DMS 273 treated with DMSO at 0.1 percent for 48 hours (cell line): ENCODE results near the gene GRK6.

Experiments used
- DNase-seq: peaks from one replicate; lab custom pipeline; 2025; lab: John Stamatoyannopoulos, UW

GRK6 gene

DNA sequence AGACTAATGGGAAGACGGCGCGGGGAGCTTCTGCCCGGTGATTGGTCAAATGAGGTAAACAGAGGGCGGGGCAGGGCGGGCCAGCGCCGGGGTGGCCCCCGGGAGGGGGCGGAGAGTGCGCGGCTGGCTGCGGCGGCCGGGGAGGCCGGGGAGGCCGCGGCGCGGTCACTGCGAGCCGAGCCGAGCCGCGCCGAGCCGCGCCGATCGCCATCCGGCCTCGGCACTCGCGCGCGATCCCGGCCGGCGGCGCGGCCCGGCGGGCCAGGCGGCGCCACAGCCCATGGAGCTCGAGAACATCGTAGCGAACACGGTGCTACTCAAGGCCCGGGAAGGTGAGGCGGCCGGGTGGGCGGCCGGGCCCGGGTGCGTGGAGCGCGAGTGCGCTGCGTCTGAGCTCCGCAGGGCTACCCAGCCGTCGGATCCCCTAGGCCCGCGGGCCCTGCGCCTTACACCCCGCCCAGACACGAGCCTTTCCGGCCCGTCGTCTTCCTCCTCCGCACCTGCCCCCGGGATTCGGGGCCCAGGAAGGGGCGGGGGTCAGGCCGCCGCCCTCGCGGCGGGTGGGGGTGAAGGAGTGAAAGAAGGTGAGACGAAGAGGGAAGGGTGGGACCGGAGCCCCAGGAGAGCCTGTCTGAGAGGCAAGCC is at the start of gene GRK6:
Gene GRK6, plus strand, starts transcription at position 111 of the 645 bp plus-strand sequence. Its CDS starts 170 bp downstream, at position 281.
- DNase-seq, result no peak

DNA sequence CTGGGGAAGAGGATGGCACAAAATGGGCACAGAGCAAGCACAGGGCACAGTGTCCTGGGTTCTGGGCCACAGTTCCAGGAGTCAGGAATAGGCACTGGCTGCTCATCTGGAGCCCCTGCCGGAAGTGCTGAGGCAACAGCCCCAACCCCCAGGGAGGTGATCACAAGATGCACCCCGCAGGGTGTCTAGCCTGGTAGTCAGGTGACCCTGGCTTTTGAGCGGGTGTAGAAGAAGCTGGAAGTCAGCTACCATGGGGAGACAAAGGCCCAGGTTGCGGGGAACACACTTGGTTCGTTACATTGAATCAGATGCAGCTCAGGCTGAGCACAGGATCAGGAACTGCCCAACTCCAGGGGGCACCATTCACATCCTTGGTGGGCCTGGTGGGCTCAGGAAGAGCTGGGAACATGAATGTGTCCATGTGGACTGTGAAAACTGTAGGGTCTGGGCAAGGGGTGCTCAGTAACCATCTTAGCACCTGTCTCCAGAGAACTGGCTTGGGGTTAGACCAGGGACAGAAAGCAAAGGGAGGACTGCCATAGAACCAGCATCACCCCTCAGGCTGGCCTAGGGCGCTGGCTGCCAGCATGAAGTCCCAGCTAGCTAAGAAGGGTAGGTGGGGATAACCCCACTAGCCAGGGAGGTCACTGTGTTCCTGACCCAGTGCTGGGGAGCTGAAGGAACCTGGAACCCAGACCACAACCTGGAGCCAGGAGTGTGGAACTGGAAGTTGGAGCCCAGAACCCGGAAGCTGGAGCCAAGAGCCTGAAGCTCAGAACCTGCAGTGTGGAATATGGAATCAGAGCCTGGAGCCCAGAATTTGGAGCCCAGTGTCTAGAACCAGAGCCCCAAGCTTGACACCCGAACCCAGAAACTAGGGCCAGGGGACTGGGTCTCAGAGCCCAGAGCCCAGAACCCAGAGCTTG is 48.4 kb upstream of the GRK6 start:
- DNase-seq, result no peak

DNA sequence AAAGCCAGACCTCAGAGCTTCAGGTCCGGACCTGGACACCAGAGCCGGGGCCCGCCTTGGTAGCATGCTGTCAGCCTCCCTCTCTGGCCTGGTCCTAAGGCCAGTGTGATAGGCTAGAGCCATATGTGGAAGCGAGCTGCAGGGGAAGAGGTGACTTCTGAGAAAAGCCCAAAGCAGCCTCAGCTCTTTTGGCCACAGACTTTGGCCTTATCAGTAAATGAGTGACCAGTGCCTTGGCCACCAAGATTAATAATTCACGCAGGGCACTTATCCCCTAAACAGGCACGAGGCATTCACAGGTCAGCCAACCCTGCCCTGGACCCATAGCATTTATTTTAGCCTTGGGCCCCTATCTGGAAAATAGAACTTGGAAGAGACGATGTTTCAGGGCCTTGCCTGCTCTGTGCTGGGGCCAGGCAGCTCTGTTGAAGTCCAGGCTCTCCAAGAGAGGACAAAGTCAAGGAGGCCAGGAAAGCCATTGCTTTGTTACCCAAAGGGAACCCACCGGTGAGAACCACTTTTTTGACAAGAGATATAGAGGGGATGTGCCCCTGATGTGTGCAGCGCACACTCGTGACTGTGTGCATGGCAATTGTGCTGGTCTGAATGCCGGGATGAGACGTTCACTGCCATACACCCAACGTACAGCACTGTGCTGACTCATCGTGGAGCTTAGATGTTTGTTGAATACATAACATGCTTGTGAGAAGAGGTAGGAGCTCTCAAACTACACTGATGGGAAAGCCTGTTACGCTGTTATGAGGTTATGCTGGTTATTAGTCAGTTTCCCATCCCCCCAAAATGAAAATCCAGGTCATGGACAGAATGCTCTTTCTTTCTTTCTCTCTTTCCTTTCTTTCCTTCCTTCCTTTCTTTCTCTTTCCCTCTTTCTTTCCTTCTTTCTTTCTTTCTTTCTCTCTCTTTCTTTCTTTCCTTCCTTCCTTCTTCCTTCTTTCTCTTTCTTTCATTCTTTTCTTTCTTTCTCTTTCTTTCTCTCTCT is 47.3 kb upstream of the GRK6 start:
- no peak for DNase-seq

DNA sequence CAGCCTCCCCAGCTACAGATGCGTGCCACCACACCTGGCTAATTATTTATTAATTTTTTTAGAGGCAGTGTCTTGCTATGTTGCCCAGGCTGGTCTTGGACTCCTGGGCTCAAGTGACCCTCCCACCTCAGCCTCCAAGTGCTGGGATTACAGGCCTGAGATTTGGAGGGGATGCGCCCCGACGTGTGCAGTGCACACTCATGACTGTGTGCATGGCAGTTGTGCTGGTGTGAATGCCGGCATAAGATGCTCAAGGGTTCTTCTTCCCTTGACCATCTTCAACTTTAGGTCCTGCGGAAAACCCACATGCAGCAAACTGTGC is 45.7 kb upstream of the GRK6 start:
- no peak for DNase-seq

DNA sequence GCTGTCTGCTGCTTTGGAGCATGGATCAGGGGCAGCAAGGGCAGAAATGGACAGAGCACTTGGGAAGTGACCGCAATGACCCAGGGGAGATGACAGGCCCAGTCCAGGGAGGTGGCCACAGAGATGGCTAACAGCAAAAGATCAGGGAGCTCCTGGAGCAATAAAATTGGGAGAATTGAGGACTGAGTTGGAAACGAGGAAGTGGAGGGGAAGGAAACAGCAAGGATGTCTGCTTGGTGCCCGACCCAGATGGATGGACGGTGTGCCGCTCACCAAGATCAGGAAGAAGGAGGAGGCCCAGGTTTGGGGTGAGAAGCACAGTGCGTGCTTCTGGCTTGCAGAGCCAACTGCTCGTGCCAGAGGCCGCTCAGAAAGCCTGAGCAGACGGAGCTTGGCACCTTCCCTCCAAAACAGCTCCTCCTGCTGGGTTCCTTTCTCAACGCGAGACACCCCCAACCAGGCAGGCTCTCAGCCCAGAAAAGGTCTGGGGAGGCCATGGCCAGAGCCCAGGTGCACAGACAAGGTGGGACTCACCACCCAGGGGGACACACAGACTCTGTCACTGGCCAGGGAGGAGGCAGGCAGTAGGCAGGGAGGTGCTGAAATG is 44.0 kb upstream of the GRK6 start:
- DNase-seq, result peak; percentile 22

DNA sequence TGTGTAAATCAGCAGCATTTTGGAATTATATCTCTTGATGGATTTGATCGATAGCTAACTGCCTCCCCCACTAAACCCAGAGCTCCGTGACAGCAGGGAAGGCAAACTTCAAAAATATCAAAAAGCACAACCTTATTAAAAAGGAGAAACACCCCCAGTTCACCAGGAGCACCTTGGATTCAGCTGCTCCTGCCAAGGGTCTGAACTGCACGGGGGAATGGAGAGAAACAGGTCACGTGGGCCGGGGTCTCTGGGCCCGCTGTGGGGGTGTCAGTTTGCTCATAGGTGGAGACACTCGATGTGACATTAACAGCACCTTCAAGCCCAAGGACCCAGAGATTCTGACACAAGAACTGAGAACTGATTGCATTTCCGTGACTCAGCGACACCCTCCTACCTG is 43.3 kb upstream of the GRK6 start:
- no peak for DNase-seq

DNA sequence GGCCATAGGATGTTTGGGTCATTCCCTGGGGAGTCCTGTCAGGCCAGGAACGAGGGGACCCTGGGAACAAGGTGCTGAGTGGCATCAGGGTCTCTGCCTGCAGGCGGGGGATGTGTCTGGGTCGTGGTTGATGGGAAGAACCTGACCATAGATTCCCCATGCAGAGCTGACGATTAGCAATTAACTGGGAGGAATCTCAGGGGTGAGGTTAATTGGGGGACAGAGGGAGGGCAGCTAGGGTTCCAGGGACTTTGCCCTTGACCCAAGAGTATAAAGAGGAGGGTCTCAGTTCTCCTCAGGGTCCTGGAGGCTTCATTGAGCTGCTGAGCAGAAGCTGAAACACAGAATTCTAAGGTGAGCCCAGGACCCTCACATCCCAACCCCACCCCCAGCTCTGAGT is 42.3 kb upstream of the GRK6 start, which contains the start of gene SLC34A1:
Gene SLC34A1, plus strand, starts transcription at position 301 of the 400 bp plus-strand sequence. CDS start 1,308 bp downstream, outside the sequence.
- no peak for DNase-seq

DNA sequence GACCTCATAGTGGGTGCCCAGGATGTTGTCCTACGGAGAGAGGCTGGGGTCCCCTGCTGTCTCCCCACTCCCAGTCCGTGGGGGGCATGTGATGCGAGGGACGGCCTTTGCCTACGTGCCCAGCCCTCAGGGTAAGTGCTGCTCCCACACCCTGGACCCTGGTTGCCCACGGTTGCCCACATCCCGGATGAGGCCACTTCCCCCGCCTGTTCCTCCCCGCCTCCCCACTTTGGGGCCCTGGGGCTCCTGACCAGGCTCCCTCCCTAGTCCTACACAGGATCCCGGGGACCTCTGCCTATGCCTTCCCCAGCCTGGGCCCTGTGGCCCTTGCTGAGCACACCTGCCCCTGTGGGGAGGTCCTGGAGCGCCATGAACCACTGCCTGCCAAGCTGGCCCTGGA is 40.8 kb upstream of the GRK6 start:
- no peak for DNase-seq

DNA sequence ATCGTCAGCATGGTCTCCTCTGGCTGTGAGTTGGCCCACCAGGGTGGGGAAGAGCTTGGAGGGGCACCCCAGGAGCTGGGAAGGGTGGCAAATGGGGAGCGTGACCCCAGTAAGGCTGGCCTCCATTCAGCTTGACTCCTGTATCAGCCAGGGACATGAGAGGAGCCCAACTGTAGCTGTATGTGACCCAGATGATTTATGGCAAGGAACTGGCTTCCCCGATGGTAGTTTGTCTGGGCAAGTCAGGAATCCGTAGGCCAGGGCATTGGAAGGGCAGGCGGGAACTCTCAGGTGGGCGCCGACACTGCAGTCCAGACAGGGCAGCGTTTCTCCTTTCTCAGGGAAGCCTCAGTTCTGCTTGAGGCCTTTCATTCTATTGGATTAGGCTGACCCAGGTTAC is 39.9 kb upstream of the GRK6 start:
- DNase-seq, result no peak

DNA sequence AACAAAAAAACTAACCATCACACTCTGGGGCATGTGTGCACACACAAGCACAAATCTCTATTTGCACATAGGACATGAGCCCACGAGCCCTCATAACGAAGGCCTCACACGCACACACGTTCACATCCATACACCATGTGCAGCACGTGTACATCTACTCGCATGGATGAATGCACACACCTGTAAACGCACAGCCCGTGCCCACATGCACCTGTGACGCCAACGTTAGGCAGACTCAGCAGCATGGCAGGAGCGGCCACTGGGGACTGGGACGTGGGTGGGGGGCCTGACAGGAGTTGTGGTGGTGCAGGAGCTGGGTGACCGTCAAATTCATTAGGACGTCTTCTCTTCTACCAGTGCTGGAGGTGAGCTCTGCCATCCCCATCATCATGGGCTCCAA is 39.1 kb upstream of the GRK6 start:
- no peak for DNase-seq

DNA sequence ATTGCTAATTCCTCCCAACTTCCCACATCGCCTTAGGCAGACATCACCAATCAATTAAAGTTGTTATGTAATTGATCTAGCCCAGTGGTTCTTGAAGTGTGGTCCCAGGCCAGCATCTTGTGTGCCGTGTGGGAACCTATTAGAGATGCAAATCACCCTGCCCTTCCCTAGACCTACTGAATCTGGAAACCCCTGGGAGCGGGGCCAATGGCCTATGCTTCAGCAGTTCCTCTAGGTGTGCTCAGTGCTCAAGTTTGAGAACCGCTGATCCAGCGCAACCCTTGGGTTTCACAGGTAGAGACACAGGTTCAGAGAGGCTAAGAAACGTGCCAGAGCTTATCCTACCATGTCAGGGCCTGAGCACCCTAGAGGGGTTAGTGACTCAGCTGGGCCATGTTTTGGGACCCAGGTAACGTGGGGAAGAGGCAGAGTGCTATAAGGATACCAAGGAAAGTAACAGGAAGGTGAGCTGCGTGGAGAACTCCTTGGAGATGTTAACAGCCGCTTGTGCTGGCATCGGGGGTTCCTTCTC is 37.9 kb upstream of the GRK6 start:
- DNase-seq, result no peak

DNA sequence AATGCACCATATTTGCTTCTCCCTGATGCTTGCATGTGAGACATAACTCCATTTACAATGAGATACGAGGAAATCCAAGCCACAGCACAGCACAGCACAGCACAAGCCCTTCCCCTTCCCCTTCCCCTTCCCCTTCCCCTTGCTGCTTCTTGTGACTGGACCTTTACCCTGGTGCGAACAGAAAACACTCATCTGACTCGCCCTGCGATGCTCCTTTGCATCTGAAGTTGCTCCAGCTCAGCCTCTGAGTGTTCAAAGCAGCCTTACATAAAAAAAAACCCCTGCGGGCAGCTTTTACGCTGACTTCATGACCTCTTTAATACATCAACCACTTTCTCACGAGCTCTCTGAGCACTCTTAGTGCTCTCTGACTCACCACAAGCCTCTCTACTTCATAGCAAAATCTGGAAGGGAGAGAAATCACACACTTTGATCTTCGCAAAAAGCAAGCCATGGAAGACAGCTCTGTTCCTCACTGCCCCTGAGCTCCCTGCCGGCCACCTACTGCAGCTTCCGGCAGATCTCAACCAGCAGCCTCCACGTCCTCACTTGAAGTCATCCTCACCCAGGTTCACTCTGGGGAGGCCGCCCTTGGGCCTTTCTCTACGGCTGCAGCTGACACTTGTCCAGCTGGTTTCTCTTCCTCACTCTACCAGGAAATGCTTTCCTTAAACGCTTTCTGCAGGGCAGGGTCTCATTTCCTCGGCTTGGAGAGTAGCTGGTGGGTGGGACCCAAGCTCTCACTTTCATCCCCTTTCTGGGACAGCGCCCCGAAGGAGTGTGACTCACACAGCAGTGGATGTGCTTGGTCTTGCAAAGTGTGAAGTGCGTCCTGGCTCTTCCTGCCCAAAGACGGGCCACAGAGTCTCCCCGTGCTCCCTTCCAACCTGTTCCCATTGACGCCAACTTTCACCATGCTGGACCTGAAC is 37.0 kb upstream of the GRK6 start:
- DNase-seq, result no peak

DNA sequence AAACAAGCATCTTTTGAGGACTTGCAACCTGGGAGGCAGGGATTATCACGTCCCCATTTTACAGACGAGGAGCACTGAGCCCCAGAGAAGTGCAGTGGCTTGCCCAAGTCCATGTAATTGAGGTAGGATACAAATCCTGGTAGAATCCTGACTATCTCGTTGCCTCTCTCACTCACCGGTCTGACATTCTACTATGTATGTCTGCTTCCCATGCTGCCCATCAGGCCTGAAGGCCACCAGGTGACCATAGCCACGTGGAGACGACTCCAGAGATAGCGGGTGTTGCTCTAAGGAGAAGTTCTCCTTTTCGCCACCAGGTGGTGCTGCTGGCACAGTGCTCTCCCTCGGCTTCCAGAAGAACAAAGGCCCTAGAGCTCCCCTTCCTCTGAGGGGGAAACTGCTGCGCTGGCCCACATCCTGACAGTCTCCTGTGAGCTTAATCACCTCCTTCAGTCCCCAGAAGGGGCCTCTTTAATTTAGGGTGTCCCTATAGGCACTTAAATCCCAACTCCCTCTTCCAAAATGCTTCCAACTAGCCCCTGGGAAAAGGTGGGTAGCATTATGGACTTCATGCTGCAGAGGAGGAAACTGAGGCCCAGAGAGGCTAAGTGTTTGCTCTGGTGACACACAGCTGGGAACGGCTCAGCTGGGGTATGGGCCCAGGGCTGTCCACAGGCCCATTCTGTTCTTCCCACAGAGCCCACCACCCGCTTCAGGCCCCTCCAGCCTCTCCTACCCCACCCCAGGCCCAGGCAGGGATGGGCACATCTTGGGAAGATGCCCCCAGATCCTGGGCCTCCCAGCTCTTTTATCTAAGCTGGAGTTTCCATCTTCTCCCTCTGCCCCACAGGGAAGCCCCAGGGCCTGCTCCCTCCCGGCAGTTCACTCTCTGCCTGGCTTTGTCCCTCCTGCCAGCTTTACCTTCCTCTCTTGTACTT is 35.8 kb upstream of the GRK6 start:
- peak; percentile 42 for DNase-seq

DNA sequence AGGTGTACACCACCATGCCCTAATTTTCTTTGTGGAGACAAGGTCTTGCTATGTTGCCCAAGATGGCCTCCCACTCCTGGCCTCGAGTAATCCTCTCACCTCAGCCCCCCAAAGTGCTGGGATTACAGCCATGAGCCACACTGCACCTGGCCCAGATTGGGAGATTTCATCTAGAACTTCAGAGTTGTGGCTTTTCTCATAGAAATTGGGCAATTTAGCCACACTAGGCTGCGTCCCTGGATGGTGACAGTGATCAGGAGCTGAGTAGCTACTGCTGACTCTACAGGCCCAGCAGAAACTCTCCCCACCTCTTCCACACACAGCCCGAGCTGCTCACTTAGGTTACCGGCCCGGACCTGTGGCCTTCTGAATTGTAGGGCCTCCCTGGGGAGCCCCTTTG is 33.7 kb upstream of the GRK6 start:
- DNase-seq, result no peak

DNA sequence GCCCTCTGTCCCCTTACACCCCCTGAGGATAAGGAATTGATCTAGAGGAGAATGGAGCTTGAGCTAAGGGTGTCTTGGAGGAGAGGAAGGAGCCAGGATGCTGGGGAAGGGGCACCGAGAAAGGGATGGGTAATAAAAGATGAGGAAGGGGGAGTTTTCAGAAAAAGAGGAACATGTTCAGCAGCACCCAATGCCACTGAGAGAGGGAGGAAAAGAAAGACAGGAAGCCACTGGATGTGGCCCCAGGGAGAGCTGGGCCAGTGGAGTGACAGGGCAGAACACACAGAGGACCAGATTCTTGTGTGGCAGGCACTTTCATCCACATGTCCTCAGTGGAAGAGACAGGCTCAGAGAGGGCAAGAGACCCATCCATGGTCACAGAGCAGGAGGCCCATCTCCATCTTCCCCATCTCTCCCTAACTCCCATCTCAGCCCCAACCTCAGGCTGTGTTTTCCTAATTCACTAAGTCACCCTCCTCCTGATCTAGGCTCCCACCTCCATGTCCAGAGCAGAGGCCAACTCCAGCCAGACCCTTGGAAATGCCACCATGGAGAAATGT is 33.2 kb upstream of the GRK6 start:
- no peak for DNase-seq

DNA sequence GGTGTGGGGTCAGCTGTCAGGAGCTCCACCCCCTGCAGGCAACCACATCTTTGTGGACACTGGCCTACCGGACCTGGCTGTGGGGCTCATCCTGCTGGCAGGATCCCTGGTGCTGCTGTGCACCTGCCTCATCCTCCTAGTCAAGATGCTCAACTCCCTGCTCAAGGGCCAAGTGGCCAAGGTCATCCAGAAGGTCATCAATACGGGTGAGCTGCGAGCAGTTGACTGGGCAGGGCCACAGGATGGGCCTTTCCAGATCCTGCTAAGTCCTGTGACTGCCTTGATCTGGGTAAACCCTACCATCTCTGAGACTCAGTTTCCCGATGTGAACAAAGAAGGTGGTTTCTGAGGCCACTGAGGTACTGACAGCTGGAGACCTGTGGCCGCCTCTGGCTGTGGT is 32.5 kb upstream of the GRK6 start:
- DNase-seq, result no peak

DNA sequence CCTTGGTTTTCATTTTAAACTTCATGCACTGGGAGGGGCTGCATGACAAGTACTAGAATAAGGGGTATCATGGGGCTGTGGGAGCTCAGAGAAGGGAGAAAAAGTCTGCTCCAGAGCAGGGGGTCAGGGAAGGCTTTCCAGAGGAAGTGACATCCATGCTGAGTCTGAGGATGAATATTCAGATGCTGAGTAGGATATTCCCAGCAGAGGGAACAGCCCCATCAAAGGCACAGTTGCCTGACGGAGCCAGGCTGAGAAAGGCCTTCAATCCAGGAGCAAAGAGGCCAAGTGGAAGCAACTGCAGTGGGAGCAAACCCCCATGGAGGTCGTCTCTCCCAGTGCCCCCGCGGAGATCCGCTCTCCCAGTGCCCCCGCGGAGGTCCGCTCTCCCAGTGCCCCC is 30.4 kb upstream of the GRK6 start:
- no peak for DNase-seq

DNA sequence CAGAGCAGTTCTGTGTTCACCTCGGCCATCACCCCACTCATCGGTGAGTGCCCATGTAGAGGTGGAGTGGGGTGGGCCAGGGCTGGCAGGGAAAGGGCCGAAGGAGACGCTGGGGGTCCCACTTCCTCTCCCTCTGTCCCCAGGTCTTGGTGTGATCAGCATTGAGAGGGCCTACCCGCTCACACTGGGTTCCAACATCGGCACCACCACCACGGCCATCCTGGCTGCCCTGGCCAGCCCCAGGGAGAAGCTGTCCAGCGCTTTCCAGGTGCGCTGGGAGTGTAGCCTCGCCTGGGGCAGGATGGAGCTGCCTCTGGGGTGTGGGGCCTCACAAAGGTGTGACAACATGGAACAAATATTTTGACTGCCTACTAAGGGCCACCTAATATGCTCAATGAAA is 29.7 kb upstream of the GRK6 start:
- DNase-seq, result no peak

DNA sequence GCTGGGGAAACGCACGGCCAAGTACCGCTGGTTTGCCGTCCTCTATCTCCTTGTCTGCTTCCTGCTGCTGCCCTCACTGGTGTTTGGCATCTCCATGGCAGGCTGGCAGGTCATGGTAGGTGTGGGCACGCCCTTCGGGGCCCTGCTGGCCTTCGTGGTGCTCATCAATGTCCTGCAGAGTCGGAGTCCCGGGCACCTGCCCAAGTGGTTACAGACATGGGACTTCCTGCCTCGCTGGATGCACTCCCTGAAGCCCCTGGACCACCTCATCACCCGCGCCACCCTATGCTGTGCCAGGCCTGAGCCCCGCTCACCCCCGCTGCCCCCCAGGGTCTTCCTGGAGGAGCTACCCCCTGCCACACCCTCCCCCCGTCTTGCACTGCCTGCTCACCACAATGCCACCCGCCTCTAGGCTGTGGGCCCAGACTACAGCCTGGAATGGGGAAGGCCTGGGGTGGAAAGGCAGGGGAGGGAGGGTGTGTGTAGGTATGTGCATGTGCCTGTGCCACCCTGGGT is 28.5 kb upstream of the GRK6 start:
- no peak for DNase-seq
